CD4-positive, alpha-beta T cell treated with Interleukin-6 for 4 hours (primary cell): Measurements from ENCODE around the gene DPYD.

ENCODE experiments used
- DNase-seq: peaks from one replicate; pipeline ENCODE4 v3.0.0-alpha.2; 2020; ENCODE audit warnings: mixed read lengths

Gene DPYD

DNA sequence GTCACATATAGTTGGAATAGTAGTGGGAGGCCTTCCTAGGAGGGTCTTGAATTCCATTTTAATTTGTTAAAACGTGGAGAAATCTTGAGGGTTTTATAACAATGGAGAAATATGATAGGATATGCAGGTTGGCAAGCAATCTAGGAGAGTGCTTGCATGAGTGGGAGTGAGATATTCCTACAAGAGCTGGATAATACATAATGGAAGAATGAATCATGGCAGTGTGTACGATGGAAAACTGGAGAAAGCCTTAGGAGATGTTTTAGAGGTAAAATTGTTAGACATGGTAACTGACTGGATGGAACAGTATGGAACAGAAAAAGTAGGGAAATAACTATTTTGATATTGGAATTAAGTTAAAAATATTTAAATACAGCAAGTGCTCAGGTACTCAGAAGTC is 846.9 kb downstream of the DPYD start:
- no peak for DNase-seq

DNA sequence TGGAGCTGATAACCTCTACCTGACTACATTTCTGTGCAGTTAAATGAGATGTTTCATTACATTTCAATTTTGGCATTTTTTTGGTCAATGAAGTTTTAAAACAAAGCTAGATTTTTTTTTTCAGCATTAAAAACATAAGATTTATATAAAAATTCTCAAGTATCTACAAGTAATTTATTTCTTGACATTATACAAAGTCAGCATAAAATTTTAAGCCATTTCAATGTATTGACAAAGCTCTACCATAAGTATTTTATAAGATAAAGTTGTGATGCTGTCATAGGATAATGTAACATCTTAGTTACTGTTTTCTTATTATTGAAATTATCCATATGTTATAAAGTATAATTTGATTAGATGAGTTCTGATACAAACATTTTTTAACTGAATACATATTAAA is 847.7 kb downstream of the DPYD start:
- DNase-seq = no peak

GRCh38 chr1:97071173-97071572 is 849.7 kb downstream of the DPYD start:
- DNase-seq = no peak

DNA sequence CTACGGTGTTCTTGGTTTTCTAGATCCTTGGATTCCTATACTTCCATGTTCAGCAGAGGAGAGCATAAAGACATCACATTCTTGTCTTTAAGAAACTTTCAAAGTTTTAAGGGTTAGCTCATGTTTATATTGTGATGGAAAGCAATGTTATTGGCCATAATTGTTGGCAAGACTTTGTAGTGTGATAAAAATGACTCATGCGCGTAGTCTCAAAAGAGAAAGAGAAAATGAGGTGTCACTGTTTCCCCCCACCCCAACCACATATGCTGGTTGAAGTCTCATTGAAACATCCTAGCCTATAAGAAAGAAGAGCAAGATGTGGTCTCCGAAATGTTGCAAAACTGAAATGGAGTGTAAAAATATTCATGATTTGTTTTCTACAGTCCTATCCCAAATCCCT is 850.5 kb downstream of the DPYD start:
- no peak for DNase-seq

DNA sequence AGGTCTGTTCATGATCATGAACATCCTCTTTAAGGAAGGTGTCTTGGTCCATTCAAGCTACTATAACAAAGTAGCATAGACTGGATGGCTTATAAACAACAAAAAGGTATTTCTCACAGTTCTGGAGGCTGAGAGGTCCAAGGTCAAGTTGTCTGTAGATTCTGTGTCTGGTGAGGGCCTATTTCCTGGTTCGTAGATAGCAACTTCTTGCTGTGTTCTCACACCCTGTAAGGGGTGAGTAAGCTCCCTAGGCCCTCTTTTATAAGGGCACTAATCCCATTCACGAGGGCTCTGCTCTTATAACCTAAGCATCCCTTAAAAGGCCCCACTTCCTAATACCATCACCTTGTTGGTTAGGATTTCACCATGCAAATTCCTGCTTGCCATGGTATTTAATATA is 851.5 kb downstream of the DPYD start:
- no peak for DNase-seq

DNA sequence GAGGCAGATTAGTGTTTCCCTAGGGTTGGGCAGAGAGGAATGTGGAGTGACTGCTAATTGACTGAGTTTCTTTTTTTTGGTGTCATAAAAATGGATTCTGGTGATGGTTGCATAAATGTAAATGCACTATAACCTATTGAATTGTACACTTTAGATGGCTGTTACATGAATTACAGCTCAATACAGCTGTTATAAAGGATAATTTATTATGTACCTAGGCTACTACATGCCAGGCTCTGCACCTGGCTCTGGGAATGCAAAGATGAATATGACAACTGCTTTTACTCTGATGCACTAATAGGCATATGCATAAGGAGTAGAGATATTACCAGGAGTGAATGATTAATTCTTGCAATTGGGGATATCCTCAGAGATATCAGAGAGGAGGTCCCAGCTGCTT is 854.0 kb downstream of the DPYD start:
- DNase-seq = no peak

GRCh38 chr1:97063532-97063931 is 857.3 kb downstream of the DPYD start:
- no peak for DNase-seq

DNA sequence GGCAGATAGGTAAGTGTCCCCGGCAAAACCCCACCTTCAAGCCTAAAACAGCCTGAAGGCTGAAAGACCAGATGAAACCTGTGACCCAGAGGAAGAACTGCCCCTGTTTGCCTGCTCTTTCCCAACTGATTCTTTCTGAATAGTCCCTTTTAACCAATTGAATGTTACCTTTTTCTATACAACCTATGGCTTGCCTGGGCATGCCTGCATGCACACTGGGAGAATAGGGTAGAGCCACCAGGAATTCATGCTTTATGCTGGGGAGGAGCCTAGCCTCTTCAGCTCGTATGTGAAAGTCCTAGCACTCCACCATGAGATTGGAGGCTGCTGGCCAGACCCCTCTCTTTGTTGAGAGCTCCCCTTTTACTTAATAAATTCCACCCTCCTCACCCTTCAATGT is 859.2 kb downstream of the DPYD start:
- no peak for DNase-seq

DNA sequence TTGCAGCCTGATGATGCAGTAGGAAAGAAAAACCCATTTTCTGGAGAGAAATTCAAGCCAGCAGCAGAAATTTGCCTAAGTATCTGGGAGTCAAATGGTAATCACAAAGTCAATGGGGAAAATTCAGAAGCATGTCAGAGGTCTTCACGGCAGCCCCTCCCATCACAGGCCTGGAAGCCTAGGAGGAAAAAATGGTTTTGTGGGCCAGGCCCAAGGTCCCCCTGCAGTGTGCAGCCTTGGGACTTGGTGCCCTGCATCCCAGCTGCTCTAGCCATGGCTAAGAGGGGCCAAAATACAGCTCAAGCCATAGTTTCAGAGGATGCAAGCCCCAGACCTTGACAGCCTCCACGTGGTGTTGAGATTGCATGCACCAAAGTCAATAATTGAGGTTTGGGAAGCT is 864.4 kb downstream of the DPYD start:
- no peak for DNase-seq

DNA sequence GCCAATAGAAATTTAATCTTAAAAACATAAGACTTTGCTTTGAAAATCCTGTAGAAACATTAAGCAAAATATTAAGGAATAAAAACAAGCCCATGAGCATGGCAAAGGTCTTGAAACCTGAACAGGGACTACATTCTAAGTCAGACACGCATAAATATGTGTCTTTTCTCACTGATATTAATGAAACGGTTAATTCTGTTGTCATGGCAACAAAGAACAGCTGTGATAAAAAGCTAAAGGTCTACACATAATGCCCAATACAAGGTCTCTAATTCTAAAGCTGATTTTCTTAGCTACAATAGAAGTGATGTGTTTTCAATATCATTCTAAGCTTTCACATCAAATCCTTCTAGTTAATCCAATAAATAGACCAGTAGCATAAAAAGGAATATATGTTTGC is 867.6 kb downstream of the DPYD start:
- DNase-seq = no peak

DNA sequence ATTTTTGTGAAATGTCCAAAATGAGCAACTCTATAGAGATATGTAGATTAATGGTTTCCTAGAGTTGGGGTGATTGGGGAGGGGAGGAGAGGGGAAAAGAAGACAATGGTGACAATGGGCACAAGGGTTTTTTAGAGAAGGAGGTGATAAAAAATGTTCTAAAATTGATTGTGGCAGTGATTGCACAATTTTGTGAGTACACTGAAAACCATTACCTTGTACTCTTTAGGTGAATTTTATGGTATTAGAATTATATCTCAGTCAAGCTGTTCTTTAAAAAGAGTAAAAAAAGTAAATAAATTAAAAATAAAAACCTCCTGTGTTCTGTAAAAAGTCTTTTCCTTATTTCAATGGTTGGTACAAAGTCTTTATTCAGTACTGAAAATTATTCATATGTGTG is 869.0 kb downstream of the DPYD start:
- DNase-seq = no peak

DNA sequence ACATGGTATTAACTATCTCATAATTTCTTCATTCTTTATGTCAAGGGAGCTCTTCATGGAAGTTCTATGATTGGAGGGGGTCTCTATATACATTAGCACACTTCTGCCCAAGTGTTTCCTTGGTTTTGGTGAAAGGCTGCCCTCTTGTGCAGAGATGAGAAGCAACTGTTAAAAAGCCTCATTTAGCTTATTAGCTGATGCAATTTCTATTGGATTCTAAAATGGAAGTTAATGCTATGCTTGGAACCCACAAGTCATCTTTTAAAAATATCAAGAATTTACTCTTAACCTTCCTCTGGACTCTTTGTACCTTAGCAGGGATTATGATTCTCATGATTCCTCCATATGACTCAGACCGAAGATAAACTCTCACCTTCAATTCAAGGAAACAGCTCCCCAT is 870.3 kb downstream of the DPYD start:
- no peak for DNase-seq

- no peak for DNase-seq
These were observed 873.4 kb downstream of the DPYD start for GRCh38 chr1:97047421-97047793.

GRCh38 chr1:97046765-97047420 is 873.9 kb downstream of the DPYD start:
- DNase-seq = no peak

- DNase-seq = no peak
These were observed 876.6 kb downstream of the DPYD start for GRCh38 chr1:97044159-97044760.

- DNase-seq = no peak
These were observed 878.3 kb downstream of the DPYD start for GRCh38 chr1:97042551-97042950.

GRCh38 chr1:97041026-97041425 is 879.8 kb downstream of the DPYD start:
- DNase-seq = no peak

DNA sequence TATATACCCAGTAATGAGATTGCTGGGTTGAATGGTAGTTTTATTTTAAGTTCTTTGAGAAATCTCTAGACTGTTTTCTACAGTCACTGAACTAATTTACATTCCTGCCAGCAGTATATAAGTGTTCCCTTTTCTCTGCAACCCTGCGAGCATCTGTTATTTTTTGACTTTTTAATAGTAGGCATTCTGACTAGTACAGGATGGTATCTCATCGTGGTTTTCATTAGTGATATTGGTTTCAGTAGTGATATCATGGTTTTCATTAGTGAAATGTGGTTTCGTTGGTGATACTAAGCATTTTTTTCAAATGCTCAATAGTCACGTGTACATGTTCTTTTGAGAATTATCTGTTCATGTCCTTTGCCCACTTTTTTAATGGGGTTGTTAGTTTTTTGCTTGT is 882.4 kb downstream of the DPYD start:
- no peak for DNase-seq

DNA sequence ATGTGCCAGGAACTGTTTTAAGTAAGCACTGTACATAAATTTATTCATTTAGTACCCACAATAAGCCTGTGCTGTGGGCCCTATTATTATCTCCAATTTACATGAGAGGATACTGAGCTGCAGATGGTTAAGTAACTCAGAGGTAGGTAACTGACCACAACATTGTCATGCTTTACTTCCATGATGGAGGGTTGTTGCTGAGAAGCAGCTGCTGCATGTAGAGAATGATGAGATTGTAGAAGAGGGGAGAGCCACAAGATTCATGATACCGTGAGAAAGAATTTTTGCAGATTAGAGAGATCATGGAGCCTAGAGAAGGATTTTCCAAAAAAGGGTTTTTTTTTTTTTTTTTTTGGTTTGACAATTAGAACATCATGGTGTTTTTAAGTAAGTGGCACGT is 886.2 kb downstream of the DPYD start:
- DNase-seq = no peak

DNA sequence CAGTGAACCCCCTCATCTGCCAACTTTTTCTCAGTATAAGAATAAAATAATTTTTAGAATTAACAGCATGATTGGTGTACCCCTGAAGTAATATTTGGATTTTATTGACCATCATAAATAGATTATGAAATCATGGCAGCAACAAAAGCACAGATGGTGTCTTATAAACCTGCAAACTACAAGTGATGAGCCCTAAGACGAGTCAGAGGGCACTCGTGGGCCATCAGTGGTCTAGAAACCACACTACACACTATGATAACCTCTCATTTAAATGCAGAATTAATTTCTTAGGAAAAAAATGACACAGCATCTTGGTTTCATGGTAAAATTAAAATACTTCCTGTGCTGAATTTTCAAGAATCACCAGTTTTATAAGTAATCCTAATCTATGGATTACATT is 886.9 kb downstream of the DPYD start:
- DNase-seq = no peak
